A549 (cell line): ENCODE measurements around the gene RTP1.

Experiments used
- CBX8 ChIP-seq: fragments of 200-600 bp; sonication (generic); IDR thresholded peaks from 2 replicates; pipeline ENCODE4 v1.6.1; 2016
- CTCF ChIP-seq: fragments of >200 bp; sonication (Bioruptor Twin); formaldehyde crosslinking; IDR thresholded peaks from 3 replicates; pipeline ENCODE4 v1.5.1; 2016
- HMGXB4 ChIP-seq: fragments of 250-450 bp; sonication (Bioruptor Pico); IDR thresholded peaks from 2 replicates; pipeline ENCODE4 v1.5.0; 2021; ENCODE audit warnings: mild to moderate bottlenecking, moderate library complexity, borderline replicate concordance
- JUNB ChIP-seq: fragments of >200 bp; sonication (Bioruptor Twin); formaldehyde crosslinking; IDR thresholded peaks from 2 replicates; pipeline ENCODE4 v1.6.1; 2016
- KDM1A ChIP-seq: fragments of 200-600 bp; sonication (generic); IDR thresholded peaks from 2 replicates; pipeline ENCODE4 v1.6.1; 2016; ENCODE audit warnings: low read depth, mild to moderate bottlenecking
- POLR2A ChIP-seq: IDR thresholded peaks from 2 replicates; pipeline ENCODE4 v1.6.1; 2012; ENCODE audit warnings: mild to moderate bottlenecking, low read length
- RAD21 ChIP-seq, 2 experiments: fragments of >200 bp in 1 of 2; sonication (Bioruptor Twin) in 1 of 2; formaldehyde crosslinking in 1 of 2; IDR thresholded peaks in 1 of 2; conservative IDR thresholded peaks in 1 of 2; 2 replicates in 1 of 2; 3 replicates in 1 of 2; pipeline ENCODE4 v1.6.1; 2012 to 2018; ENCODE audit warnings: inconsistent platforms in 1 of 2
- USF2 ChIP-seq: fragments of 450-650 bp; IDR thresholded peaks from 2 replicates; pipeline ENCODE4 v1.6.1; 2014; ENCODE audit warnings: antibody characterized with exemption

GRCh38 chr3:187191271-187191670 lies 6.0 kb upstream of the RTP1 start:
- TF ChIP-seq CTCF: no peak
- no peak for TF ChIP-seq USF2
- no peak for TF ChIP-seq JUNB
- TF ChIP-seq RAD21 (conservative IDR thresholded peaks at IDR 0.05 in 1 of 2, IDR thresholded peaks at IDR 0.05 in 1 of 2): no peak
- TF ChIP-seq CBX8: no peak
- no peak for TF ChIP-seq POLR2A
- TF ChIP-seq HMGXB4 (CRISPR knock-in tag): no peak
- no peak for TF ChIP-seq KDM1A
